ENCODE results near the gene THRB.

The THRB gene

DNA sequence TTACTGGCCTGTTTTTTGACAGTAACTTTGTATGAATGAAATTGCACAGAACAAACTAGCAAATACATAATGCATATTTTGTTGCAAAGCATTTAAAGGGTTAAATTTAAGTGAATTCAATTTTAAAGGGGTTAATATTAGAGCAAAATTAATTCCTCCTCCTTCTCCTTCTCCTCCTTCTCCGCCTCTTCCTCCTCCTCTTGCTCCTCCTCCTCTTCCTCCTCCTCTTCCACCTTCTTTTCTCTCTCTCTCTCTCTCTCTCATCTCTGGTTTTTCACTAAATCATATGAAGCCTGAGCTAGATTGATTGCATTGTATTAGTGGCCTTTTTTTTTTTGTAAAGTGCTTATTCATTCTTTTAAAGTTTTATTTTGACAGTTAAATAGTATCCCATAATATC is 154.5 kb downstream of the THRB start:
- H3K4me1 ChIP-seq (ENCODE audit: control insufficient read depth in 2 of 2, insufficient read depth in 1 of 2, low read depth in 1 of 2, low read length in 2 of 2), result no peaks in the 10 kb centered on the region
- H3K4me3 ChIP-seq (ENCODE audit: low read length in 2 of 2), result no peak overlapping the region
- no peak for DNase-seq (ENCODE audit: low spot score)
- no peak overlapping the region for H3K18ac ChIP-seq (ENCODE audit: low read length)
- H3K79me1 ChIP-seq (ENCODE audit: low read depth, low read length), result no peaks in the 10 kb centered on the region
- no peak overlapping the region for H3K14ac ChIP-seq (ENCODE audit: low read length)
- H3K4ac ChIP-seq (ENCODE audit: low read length), result no peak overlapping the region
- no peaks in the 10 kb centered on the region for H3K9me3 ChIP-seq (replicated peaks in 1 of 2; ENCODE audit: control insufficient read depth in 2 of 2, insufficient read depth in 1 of 2, low read depth in 1 of 2, low read length in 2 of 2)
- H3K27ac ChIP-seq (replicated peaks; ENCODE audit: low read length), result no peak overlapping the region
- no peak overlapping the region for H2BK120ac ChIP-seq (ENCODE audit: low read depth, low read length)
- H3K4me2 ChIP-seq (ENCODE audit: insufficient read depth, low read length, poor library complexity, severe bottlenecking), result no peak overlapping the region
- WGBS, 2 donors (ENCODE audit: extremely low coverage in 2 of 2, insufficient read length in 2 of 2, insufficient replicate concordance in 1 of 2), result no CpG with 5 or more reads among the region's 1 CpG
- H2AFZ ChIP-seq (ENCODE audit: low read length), result no peak overlapping the region
- no peak overlapping the region for H2BK5ac ChIP-seq (ENCODE audit: low read length)
- no peaks in the 10 kb centered on the region for H3K27me3 ChIP-seq (ENCODE audit: control insufficient read depth in 3 of 3, insufficient read depth in 3 of 3, low read depth in 1 of 3, low read length in 3 of 3)
- no peak overlapping the region for H4K91ac ChIP-seq (ENCODE audit: low read depth, low read length, poor library complexity)
- H4K8ac ChIP-seq (ENCODE audit: low read depth, low read length), result no peak overlapping the region
- no peak overlapping the region for H2BK15ac ChIP-seq (ENCODE audit: low read length)
- H2BK12ac ChIP-seq (ENCODE audit: low read length), result no peak overlapping the region
- H3K23ac ChIP-seq (ENCODE audit: low read depth, low read length, poor library complexity), result no peak overlapping the region
- H3K9ac ChIP-seq (ENCODE audit: low read depth, low read length, poor library complexity), result no peak overlapping the region
- no peaks in the 10 kb centered on the region for H3K36me3 ChIP-seq (replicated peaks in 1 of 2; ENCODE audit: control insufficient read depth in 2 of 2, insufficient read depth in 2 of 2, low read length in 2 of 2)
- no peak overlapping the region for H2AK5ac ChIP-seq (ENCODE audit: low read depth, low read length)

DNA sequence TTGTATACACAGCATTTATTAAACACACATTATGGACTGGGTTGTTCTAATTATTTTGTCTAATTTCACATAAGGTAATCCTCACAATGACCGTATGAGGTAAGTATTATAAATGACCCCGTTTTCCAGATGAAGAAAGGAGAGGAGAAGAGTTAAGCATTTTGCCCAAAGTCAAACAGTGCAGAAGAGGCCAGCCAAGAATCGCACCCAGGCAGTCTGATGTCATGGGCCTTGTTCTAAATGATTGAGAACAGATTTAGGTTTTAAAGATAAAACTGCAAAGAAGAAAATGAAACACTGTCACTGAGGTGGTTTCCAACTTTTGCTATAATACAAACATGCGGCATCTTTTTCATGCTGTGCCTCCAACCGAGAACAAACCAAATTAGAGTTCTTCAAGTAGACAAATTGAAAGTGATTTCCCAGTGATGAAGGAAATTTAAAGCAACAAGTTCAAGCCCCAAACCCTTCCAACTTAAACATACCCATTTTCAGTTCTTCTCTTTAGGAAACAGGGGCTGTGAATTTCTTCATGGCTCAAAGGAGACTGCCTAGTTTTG is 155.3 kb downstream of the THRB start:
- H4K91ac ChIP-seq (ENCODE audit: low read depth, low read length, poor library complexity), result no peak overlapping the region
- no peak for DNase-seq (ENCODE audit: low spot score)
- H3K27me3 ChIP-seq (ENCODE audit: control insufficient read depth in 3 of 3, insufficient read depth in 3 of 3, low read depth in 1 of 3, low read length in 3 of 3), result no peaks in the 10 kb centered on the region
- no peak overlapping the region for H4K8ac ChIP-seq (ENCODE audit: low read depth, low read length)
- H3K18ac ChIP-seq (ENCODE audit: low read length), result no peak overlapping the region
- no peak overlapping the region for H3K4me2 ChIP-seq (ENCODE audit: insufficient read depth, low read length, poor library complexity, severe bottlenecking)
- H2BK120ac ChIP-seq (ENCODE audit: low read depth, low read length), result no peak overlapping the region
- no peak overlapping the region for H3K23ac ChIP-seq (ENCODE audit: low read depth, low read length, poor library complexity)
- H3K79me1 ChIP-seq (ENCODE audit: low read depth, low read length), result no peaks in the 10 kb centered on the region
- no peak overlapping the region for H3K4ac ChIP-seq (ENCODE audit: low read length)
- no peaks in the 10 kb centered on the region for H3K4me1 ChIP-seq (ENCODE audit: control insufficient read depth in 2 of 2, insufficient read depth in 1 of 2, low read depth in 1 of 2, low read length in 2 of 2)
- H3K9ac ChIP-seq (ENCODE audit: low read depth, low read length, poor library complexity), result no peak overlapping the region
- H3K9me3 ChIP-seq (replicated peaks in 1 of 2; ENCODE audit: control insufficient read depth in 2 of 2, insufficient read depth in 1 of 2, low read depth in 1 of 2, low read length in 2 of 2), result no peaks in the 10 kb centered on the region
- H3K14ac ChIP-seq (ENCODE audit: low read length), result no peak overlapping the region
- H2AK5ac ChIP-seq (ENCODE audit: low read depth, low read length), result no peak overlapping the region
- no peak overlapping the region for H2AFZ ChIP-seq (ENCODE audit: low read length)
- H2BK15ac ChIP-seq (ENCODE audit: low read length), result no peak overlapping the region
- H2BK12ac ChIP-seq (ENCODE audit: low read length), result no peak overlapping the region
- WGBS, 2 donors (ENCODE audit: extremely low coverage in 2 of 2, insufficient read length in 2 of 2, insufficient replicate concordance in 1 of 2), result no CpG with 5 or more reads among the region's 5 CpGs
- no peak overlapping the region for H2BK5ac ChIP-seq (ENCODE audit: low read length)
- no peak overlapping the region for H3K4me3 ChIP-seq (ENCODE audit: low read length in 2 of 2)
- no peaks in the 10 kb centered on the region for H3K36me3 ChIP-seq (replicated peaks in 1 of 2; ENCODE audit: control insufficient read depth in 2 of 2, insufficient read depth in 2 of 2, low read length in 2 of 2)
- no peak overlapping the region for H3K27ac ChIP-seq (replicated peaks; ENCODE audit: low read length)

DNA sequence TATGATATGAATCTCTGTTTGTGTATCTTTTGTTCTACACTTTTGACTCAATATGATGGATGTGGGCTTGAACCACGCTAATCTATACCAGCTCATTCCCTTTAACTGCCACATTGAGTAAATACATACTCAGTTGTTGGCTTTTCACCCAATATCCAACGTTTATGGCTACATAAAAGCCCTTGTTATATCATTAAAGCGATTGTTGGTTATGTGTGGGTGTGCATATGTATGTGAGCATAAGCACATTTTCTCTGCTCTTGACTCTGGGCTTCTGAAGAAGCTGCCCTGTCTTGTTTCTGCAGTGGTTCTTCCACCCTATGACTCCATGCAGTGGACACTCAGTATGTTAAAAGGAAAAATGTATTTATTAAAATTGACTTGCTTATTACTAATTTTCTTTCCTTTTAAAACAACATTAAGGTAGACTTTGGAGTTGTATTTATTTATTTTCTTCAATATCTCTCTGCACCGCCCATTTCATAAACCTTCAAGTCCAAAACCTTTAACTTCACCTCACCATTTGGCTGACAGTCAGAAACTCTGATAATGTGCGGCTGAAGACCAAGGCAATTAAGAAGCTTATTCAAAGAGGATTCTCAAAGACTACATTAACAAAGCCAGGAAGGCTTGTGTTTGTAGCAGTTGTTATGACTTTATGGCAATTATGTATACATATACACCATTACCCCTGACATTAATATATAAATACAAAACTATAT is 156.1 kb downstream of the THRB start:
- H3K4me2 ChIP-seq (ENCODE audit: insufficient read depth, low read length, poor library complexity, severe bottlenecking), result no peak overlapping the region
- no peak overlapping the region for H4K8ac ChIP-seq (ENCODE audit: low read depth, low read length)
- no peak overlapping the region for H2BK5ac ChIP-seq (ENCODE audit: low read length)
- no peaks in the 10 kb centered on the region for H3K36me3 ChIP-seq (replicated peaks in 1 of 2; ENCODE audit: control insufficient read depth in 2 of 2, insufficient read depth in 2 of 2, low read length in 2 of 2)
- H3K4ac ChIP-seq (ENCODE audit: low read length), result no peak overlapping the region
- no peak overlapping the region for H3K14ac ChIP-seq (ENCODE audit: low read length)
- no peak overlapping the region for H2BK15ac ChIP-seq (ENCODE audit: low read length)
- H3K23ac ChIP-seq (ENCODE audit: low read depth, low read length, poor library complexity), result no peak overlapping the region
- no peak overlapping the region for H2BK120ac ChIP-seq (ENCODE audit: low read depth, low read length)
- no peak overlapping the region for H2BK12ac ChIP-seq (ENCODE audit: low read length)
- no peak overlapping the region for H3K27ac ChIP-seq (replicated peaks; ENCODE audit: low read length)
- no peaks in the 10 kb centered on the region for H3K4me1 ChIP-seq (ENCODE audit: control insufficient read depth in 2 of 2, insufficient read depth in 1 of 2, low read depth in 1 of 2, low read length in 2 of 2)
- H2AK5ac ChIP-seq (ENCODE audit: low read depth, low read length), result no peak overlapping the region
- no peak overlapping the region for H3K4me3 ChIP-seq (ENCODE audit: low read length in 2 of 2)
- no peak overlapping the region for H3K9ac ChIP-seq (ENCODE audit: low read depth, low read length, poor library complexity)
- WGBS, 2 donors (ENCODE audit: extremely low coverage in 2 of 2, insufficient read length in 2 of 2, insufficient replicate concordance in 1 of 2), result no CpG with 5 or more reads among the region's 5 CpGs
- no peaks in the 10 kb centered on the region for H3K9me3 ChIP-seq (replicated peaks in 1 of 2; ENCODE audit: control insufficient read depth in 2 of 2, insufficient read depth in 1 of 2, low read depth in 1 of 2, low read length in 2 of 2)
- H4K91ac ChIP-seq (ENCODE audit: low read depth, low read length, poor library complexity), result no peak overlapping the region
- no peak overlapping the region for H3K18ac ChIP-seq (ENCODE audit: low read length)
- no peaks in the 10 kb centered on the region for H3K79me1 ChIP-seq (ENCODE audit: low read depth, low read length)
- DNase-seq (ENCODE audit: low spot score), result no peak
- no peak overlapping the region for H2AFZ ChIP-seq (ENCODE audit: low read length)
- no peaks in the 10 kb centered on the region for H3K27me3 ChIP-seq (ENCODE audit: control insufficient read depth in 3 of 3, insufficient read depth in 3 of 3, low read depth in 1 of 3, low read length in 3 of 3)

DNA sequence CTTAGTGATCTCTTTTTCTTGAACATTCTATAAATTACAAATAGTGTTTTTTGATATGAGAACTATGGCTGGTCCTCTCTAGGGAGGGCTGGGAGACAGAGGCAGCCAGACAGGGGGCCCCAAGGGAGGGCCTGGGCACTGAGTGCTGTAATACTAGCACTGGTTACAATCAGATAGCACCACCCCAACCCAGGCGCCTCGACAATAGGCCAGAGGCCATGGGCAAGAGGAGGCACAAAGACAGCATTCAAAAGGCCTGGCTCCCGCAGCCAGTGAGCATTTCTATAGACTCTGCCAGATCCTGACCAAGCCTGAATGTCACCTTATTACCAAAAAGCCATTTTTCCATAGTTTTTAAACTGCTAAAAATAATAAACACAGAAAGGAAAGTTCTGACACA is 158.5 kb downstream of the THRB start:
- WGBS, 2 donors (ENCODE audit: extremely low coverage in 2 of 2, insufficient read length in 2 of 2, insufficient replicate concordance in 1 of 2), result no CpG with 5 or more reads among the region's 3 CpGs
- no peak overlapping the region for H3K23ac ChIP-seq (ENCODE audit: low read depth, low read length, poor library complexity)

More for the DNA sequence above, 158.5 kb downstream of the THRB start:
- H2BK12ac ChIP-seq (ENCODE audit: low read length), result no peak overlapping the region
- H3K4ac ChIP-seq (ENCODE audit: low read length), result no peak overlapping the region
- no peak overlapping the region for H3K18ac ChIP-seq (ENCODE audit: low read length)
- no peak overlapping the region for H3K9ac ChIP-seq (ENCODE audit: low read depth, low read length, poor library complexity)
- H3K4me3 ChIP-seq (ENCODE audit: low read length in 2 of 2), result no peak overlapping the region
- no peak overlapping the region for H3K27ac ChIP-seq (replicated peaks; ENCODE audit: low read length)
- H2AFZ ChIP-seq (ENCODE audit: low read length), result no peak overlapping the region
- H2BK15ac ChIP-seq (ENCODE audit: low read length), result no peak overlapping the region
- no peaks in the 10 kb centered on the region for H3K4me1 ChIP-seq (ENCODE audit: control insufficient read depth in 2 of 2, insufficient read depth in 1 of 2, low read depth in 1 of 2, low read length in 2 of 2)
- no peak for DNase-seq (ENCODE audit: low spot score)
- H2BK5ac ChIP-seq (ENCODE audit: low read length), result no peak overlapping the region
- H3K79me1 ChIP-seq (ENCODE audit: low read depth, low read length), result no peaks in the 10 kb centered on the region
- no peaks in the 10 kb centered on the region for H3K9me3 ChIP-seq (replicated peaks in 1 of 2; ENCODE audit: control insufficient read depth in 2 of 2, insufficient read depth in 1 of 2, low read depth in 1 of 2, low read length in 2 of 2)
- no peak overlapping the region for H4K91ac ChIP-seq (ENCODE audit: low read depth, low read length, poor library complexity)
- no peaks in the 10 kb centered on the region for H3K27me3 ChIP-seq (ENCODE audit: control insufficient read depth in 3 of 3, insufficient read depth in 3 of 3, low read depth in 1 of 3, low read length in 3 of 3)
- no peak overlapping the region for H4K8ac ChIP-seq (ENCODE audit: low read depth, low read length)
- no peaks in the 10 kb centered on the region for H3K36me3 ChIP-seq (replicated peaks in 1 of 2; ENCODE audit: control insufficient read depth in 2 of 2, insufficient read depth in 2 of 2, low read length in 2 of 2)
- H3K4me2 ChIP-seq (ENCODE audit: insufficient read depth, low read length, poor library complexity, severe bottlenecking), result no peak overlapping the region
- no peak overlapping the region for H2BK120ac ChIP-seq (ENCODE audit: low read depth, low read length)
- H3K14ac ChIP-seq (ENCODE audit: low read length), result no peak overlapping the region
- H2AK5ac ChIP-seq (ENCODE audit: low read depth, low read length), result no peak overlapping the region
